Psoas muscle (tissue), 8 donors: ENCODE results near the gene PSMD6. TPM values are rescaled to one million over a fixed set of nuclear protein-coding genes. Genes with fewer than 3 reads are reported as not detected.

ENCODE experiments used
- ATAC-seq, 4 donors: fragments of 200-7000 bp; cut with Tn5 transposase; one replicate each; pipeline ENCODE4 v1.9.1; 2020; ENCODE audit warnings: moderate library complexity in 3 of 4, mild to moderate bottlenecking in 2 of 4
- DNase-seq, 2 donors: peaks; one replicate each; pipeline ENCODE4 v3.0.0-alpha.2; 2020
- H3K27ac ChIP-seq: fragments of 200-600 bp; one replicate; pipeline ENCODE4 v1.8.0; 2022
- H3K27me3 ChIP-seq, 3 donors: fragments of 200-600 bp in 1 of 3; one replicate each; pipeline versions ENCODE4 v1.6.1 to v1.8.0; 2013 to 2022; ENCODE audit warnings: low read length in 2 of 3, mild to moderate bottlenecking in 2 of 3, moderate library complexity in 1 of 3; ENCODE audit not compliant: insufficient read depth in 3 of 3
- H3K36me3 ChIP-seq, 2 donors: fragments of 200-600 bp in 1 of 2; one replicate each; pipeline versions ENCODE4 v1.6.1 to v1.8.0; 2013 to 2022; ENCODE audit warnings: low read depth in 1 of 2, mild to moderate bottlenecking in 1 of 2, moderate library complexity in 1 of 2; ENCODE audit not compliant: insufficient read depth in 1 of 2
- H3K4me1 ChIP-seq: fragments of 200-600 bp; one replicate; pipeline ENCODE4 v1.8.0; 2022
- H3K4me3 ChIP-seq: fragments of 200-600 bp; one replicate; pipeline ENCODE4 v1.8.0; 2022; ENCODE audit warnings: mild to moderate bottlenecking
- H3K9me3 ChIP-seq: fragments of 200-600 bp; one replicate; pipeline ENCODE4 v1.8.0; 2022
- CTCF ChIP-seq: fragments of 200-600 bp; IDR thresholded peaks from one replicate; pipeline ENCODE4 v1.8.0; 2022; ENCODE audit warnings: antibody characterized with exemption
- WGBS, 3 donors: extraction: QIAGEN DNeasy Blood & Tissue Kit; methylation state at CpG; one replicate each; pipeline versions ENCODE4 v1.1.6 to v1.1.7; 2013; 5-methylcytosine and 5-hydroxymethylcytosine counted together
- intact Hi-C, 2 donors: fragments of 100-400 bp; cut with DNase I; formaldehyde crosslinking; loops; one replicate each; pipeline versions ENCODE4 v1.11.0 to v1.14.2; 2022
- polyA plus RNA-seq, 3 donors: library from polyadenylated mRNA; stranded (reverse); fragments of 200-250 nt; gene quantifications; one replicate each; pipeline ENCODE4 v1.2.3, GENCODE V29; 2013
- total RNA-seq, 4 donors: library from RNA; stranded (reverse); fragmentation: NEBNext Ultra II Directional in 2 of 4; extraction: Animal tissue kit (Norgen Biotek cat#: 25700) in 2 of 4; gene quantifications; one replicate each; pipeline versions ENCODE4 v1.2.1 to v1.2.4, GENCODE V29; 2021 to 2023
- donor health status: healthy with polysubstance abuse.
- donor health status: DM: no; HTN: no; CAD: no; lungs with moderate emphysema.
- donor health status: Bipolar disorder and iron deficiency.
- donor health status: healthy.
- donor health status: DM: yes; HTN: yes; CAD: no.
- donor health status: DM: no; HTN: no; CAD: no.
- donor health status: DM: no; HTN: no; CAD: no.
- donor health status: DM: yes; HTN: yes; CAD: no.

PSMD6 gene
- total and polyA plus RNA-seq, 7 donors, result 81.8 to 333 (median 145) TPM

GRCh38 chr3:64064804-64065203 is 41.5 kb upstream of the PSMD6 start:
- ATAC-seq, result no peak
- Histone ChIP-seq H3K27me3 (peaks cover 0 to 4% (median 0%) of the 10 kb centered on the region in 3 donors), H3K9me3 (no peaks in the 10 kb centered on the region), H3K27ac (no peak overlapping the region), H3K4me1 (no peaks in the 10 kb centered on the region), H3K36me3 (no peaks in the 10 kb centered on the region), H3K4me3 (no peak overlapping the region)
- DNase-seq, result no peak
- WGBS, 3 donors, result 94 to 97% (median 95%) methylated on average over 2 of the region's 2 CpGs
- intact Hi-C loops, result no loop called here
- TF ChIP-seq CTCF, result no peak

- Histone ChIP-seq H3K27ac (no peak overlapping the region), H3K9me3 (no peaks in the 10 kb centered on the region), H3K4me3 (no peak overlapping the region), H3K4me1 (no peaks in the 10 kb centered on the region), H3K36me3 (no peaks in the 10 kb centered on the region), H3K27me3 (peaks cover 0 to 4% (median 0%) of the 10 kb centered on the region in 3 donors)
- ATAC-seq, result no peak
- TF ChIP-seq CTCF, result no peak
- no peak for DNase-seq
- intact Hi-C loops, result no loop called here
- WGBS, 3 donors, result 82 to 86% (median 84%) methylated on average over 2 of the region's 2 CpGs
Measured at GRCh38 chr3:64063983-64064438, 40.7 kb upstream of the PSMD6 start.

GRCh38 chr3:64063207-64063982 is 40.1 kb upstream of the PSMD6 start:
- Histone ChIP-seq H3K9me3 (no peaks in the 10 kb centered on the region), H3K36me3 (no peaks in the 10 kb centered on the region), H3K27me3 (peaks cover 0 to 4% (median 0%) of the 10 kb centered on the region in 3 donors), H3K27ac (no peak overlapping the region), H3K4me3 (no peak overlapping the region), H3K4me1 (peaks cover 6% of the 10 kb centered on the region)
- ATAC-seq, result no peak
- 77 to 81% (median 80%) methylated on average over 5 of the region's 5 CpGs for WGBS, 3 donors
- no peak for DNase-seq
- no peak for TF ChIP-seq CTCF
- intact Hi-C loops, result no loop called here

GRCh38 chr3:64061628-64062027 is 38.3 kb upstream of the PSMD6 start:
- DNase-seq, result no peak
- intact Hi-C loops, result no loop called here
- no peak for ATAC-seq
- WGBS, 3 donors, result 48 to 69% (median 50%) methylated on average over 5 of the region's 5 CpGs
- no peak overlapping the region for H3K4me3 ChIP-seq
- H3K36me3 ChIP-seq, result no peaks in the 10 kb centered on the region
- no peak overlapping the region for H3K27ac ChIP-seq
- no peaks in the 10 kb centered on the region for H3K9me3 ChIP-seq
- no peaks in the 10 kb centered on the region for H3K27me3 ChIP-seq
- TF ChIP-seq CTCF, result no peak
- peaks cover 6% of the 10 kb centered on the region for H3K4me1 ChIP-seq
